Activated naive CD4-positive, alpha-beta T cell treated with anti-CD3 and anti-CD28 coated beads, Interleukin-2, amount 50 U/mL, for 24 hours (primary cell): Measurements from ENCODE around the gene CD2.
"Not testable (repeated sequence)": the region's sequence is repeated elsewhere in the genome, so short reads cannot be mapped to it uniquely, and the experiment has no call there.

ENCODE experiments used
- H3K27ac Mint-ChIP-seq: one replicate; pipeline ENCODE4 v1.8.0; 2021; ENCODE audit warnings: mild to moderate bottlenecking, mixed read lengths
- H3K27me3 Mint-ChIP-seq: one replicate; pipeline ENCODE4 v1.8.0; 2021; ENCODE audit warnings: mixed read lengths
- H3K36me3 Mint-ChIP-seq: one replicate; pipeline ENCODE4 v1.8.0; 2021; ENCODE audit warnings: mixed read lengths
- H3K4me1 Mint-ChIP-seq: one replicate; pipeline ENCODE4 v1.8.0; 2021; ENCODE audit warnings: mixed read lengths
- H3K4me3 Mint-ChIP-seq: one replicate; pipeline ENCODE4 v1.8.0; 2021; ENCODE audit warnings: mild to moderate bottlenecking, mixed read lengths
- H3K9me3 Mint-ChIP-seq: one replicate; pipeline ENCODE4 v1.8.0; 2021; ENCODE audit warnings: mixed read lengths

CD2 gene

DNA sequence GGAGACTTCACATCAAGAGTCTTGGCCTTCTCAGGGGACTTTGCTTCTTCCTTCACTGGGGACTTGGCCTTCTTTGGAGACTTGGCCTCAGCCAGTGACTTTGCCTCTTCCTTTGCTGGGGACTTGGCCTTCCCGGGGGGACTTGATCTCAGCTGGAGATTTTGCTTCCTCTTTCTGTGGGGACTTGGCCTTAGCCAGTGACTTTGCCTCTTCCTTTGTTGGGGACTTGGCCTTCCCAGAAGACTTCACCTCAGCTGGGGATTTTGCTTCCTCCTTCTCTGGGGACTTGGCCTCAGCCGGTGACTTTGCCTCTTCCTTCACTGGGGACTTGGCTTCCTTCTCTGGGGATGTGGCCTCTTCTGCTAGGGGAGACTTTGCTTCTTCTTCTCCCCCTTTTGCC lies 13.5 kb upstream of the CD2 start:
- peaks cover 14% of the 10 kb centered on the region for H3K9me3 Mint-ChIP-seq
- H3K27ac Mint-ChIP-seq, result peak overlapping the region; percentile 99
- peak overlapping the region; percentile 76 for H3K4me3 Mint-ChIP-seq
- H3K27me3 Mint-ChIP-seq, result no peaks in the 10 kb centered on the region
- peaks cover 59% of the 10 kb centered on the region for H3K4me1 Mint-ChIP-seq
- peaks cover 32% of the 10 kb centered on the region for H3K36me3 Mint-ChIP-seq

DNA sequence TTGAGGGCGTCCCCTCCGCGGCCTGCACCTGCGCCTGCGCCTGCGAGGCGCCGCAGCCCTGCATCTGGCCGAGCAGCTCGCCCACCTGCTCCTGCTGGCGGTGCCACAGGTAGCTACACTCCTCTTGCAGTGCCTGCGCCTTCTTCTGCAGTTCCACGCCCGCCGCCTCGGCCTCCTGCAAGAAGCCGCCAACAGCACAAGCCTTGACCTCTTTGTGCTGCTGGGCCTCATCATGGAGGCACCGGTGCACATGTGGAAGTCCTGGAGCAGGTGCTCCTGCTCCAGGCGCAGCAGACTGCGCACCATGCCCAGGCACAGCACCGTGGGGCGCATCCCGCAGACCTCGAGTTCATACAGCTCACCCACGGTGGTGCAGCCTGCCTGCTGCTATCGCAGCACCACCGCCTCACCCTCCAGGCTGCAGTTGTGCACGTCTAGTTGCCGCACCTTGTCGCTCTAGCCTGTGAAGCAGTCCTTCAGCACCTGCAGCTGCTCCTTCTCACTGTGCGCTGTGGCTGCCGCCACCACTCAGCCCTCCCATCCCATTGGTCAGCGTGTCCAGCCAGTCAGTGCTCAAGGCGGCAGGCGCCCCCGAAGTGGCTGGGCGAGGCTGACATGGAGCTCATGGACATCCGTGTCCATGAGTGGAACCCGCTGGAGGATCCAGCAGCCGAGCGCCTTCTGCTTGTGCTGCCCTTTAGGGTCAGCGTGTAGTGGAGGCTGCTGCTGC lies 12.2 kb upstream of the CD2 start:
- peak overlapping the region; percentile 30 for H3K27ac Mint-ChIP-seq
- H3K27me3 Mint-ChIP-seq, result no peaks in the 10 kb centered on the region
- H3K4me3 Mint-ChIP-seq, result no peak overlapping the region
- peaks cover 22% of the 10 kb centered on the region for H3K9me3 Mint-ChIP-seq
- peaks cover 46% of the 10 kb centered on the region for H3K4me1 Mint-ChIP-seq
- peaks cover 38% of the 10 kb centered on the region for H3K36me3 Mint-ChIP-seq

DNA sequence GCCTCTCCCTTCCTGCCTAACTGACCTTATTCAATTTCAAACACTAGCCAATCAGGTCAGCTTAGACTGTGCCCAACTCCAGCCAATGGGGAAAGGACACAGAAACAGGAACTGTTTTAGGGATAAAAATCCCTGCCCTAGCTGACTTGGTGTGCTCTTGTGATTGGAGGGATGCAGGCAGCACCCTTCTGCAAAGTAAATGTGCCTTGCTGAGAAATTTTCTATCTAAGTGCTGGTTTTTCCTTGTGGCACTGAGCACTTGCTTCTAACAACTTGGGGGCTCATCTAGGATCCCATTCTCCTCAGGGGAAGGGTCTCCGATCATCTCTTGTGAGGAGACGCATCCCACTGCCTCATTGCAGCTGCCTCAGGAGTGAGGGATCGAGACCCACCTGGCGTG lies 10.7 kb upstream of the CD2 start:
- Mint-ChIP-seq H3K27me3 (no peaks in the 10 kb centered on the region), H3K9me3 (peaks cover 24% of the 10 kb centered on the region), H3K36me3 (peaks cover 48% of the 10 kb centered on the region), H3K27ac (peak overlapping the region; percentile 89), H3K4me3 (no peak overlapping the region), H3K4me1 (peaks cover 31% of the 10 kb centered on the region)

DNA sequence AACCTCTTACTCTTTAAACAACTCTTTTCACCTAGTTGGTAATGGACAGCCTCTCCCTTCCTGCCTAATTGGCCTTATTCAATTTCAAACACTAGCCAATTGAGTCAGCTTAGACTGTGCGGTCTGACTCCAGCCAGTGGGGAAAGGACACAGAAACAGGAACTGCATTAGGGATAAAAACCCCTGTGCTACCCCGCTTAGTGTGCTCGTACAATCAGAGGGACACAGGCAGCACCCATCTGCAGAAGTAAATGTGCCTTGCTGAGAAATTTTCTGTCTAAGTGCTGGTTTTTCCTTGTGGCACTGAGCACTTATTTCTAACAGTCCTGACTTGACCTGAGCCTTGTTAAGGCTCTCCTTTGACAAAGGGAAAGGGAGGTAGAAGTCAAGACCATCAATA lies 6.0 kb upstream of the CD2 start:
- Mint-ChIP-seq H3K36me3 (peaks cover 42% of the 10 kb centered on the region), H3K27me3 (no peaks in the 10 kb centered on the region), H3K4me3 (no peak overlapping the region), H3K4me1 (peaks cover 31% of the 10 kb centered on the region), H3K9me3 (peaks cover 20% of the 10 kb centered on the region), H3K27ac (peak overlapping the region; percentile 55)

DNA sequence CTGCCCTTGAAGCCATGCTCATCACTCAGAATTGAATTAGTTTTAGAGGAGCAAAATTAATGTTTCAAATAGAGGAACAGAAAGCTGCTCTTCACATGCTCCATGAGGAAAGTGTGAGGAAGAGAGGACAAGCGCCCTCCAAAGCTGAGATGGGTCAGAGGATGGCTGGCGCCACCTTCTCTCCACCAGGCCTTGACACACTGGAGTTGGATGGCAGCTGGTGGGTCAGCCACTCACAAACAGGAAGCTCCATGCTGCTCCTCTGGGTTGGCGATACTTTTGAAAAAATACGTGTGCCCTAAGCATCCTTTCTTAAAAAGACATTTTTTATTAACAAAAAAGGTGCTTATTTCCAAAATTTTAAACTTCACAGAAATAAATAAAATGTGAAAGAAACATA lies 3.1 kb upstream of the CD2 start:
- peak overlapping the region; percentile 95 for H3K27ac Mint-ChIP-seq
- H3K4me3 Mint-ChIP-seq, result peak overlapping the region; percentile 76
- peaks cover 38% of the 10 kb centered on the region for H3K36me3 Mint-ChIP-seq
- peaks cover 11% of the 10 kb centered on the region for H3K9me3 Mint-ChIP-seq
- no peaks in the 10 kb centered on the region for H3K27me3 Mint-ChIP-seq
- peaks cover 37% of the 10 kb centered on the region for H3K4me1 Mint-ChIP-seq

DNA sequence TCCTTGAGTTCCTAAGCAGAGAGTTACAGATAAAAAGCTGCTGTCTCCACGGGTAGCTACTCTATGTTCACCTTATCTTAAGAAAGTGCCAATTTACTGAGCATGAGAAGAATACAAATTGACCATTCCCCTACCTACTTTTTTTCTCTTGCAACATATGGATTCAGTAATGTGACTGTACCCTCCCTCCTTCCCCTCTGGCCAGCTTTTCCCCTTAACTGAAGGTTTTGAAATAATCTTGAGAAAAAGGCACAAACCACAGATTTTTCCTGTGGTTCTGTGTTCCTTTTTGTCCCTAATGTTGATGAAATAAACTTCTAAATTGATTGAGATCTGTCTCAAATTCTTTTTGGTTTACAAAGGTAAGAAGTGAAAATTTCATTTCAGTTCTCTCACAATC lies 2.6 kb upstream of the CD2 start:
- peaks cover 37% of the 10 kb centered on the region for H3K4me1 Mint-ChIP-seq
- H3K9me3 Mint-ChIP-seq, result peaks cover 7% of the 10 kb centered on the region
- peak overlapping the region; percentile 95 for H3K27ac Mint-ChIP-seq
- peak overlapping the region; percentile 76 for H3K4me3 Mint-ChIP-seq
- no peaks in the 10 kb centered on the region for H3K27me3 Mint-ChIP-seq
- H3K36me3 Mint-ChIP-seq, result peaks cover 39% of the 10 kb centered on the region

DNA sequence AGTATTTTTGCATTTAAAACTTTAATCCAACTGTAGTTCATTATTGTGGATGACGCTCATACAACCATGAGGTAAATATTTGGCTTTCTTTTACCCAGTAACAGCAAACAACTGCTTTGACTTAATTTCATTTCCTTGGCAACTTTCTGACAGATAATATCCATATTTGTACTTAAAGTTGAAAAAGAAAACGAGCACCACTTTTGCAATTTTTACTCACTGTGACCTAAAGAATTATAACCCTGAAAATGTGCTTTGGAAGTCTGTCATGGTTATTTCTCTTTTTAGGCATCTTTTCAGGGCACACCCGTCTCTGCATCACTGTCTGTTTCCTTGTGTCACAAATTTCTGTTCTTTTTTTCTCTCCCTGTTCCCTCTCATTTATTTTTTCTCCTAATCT lies 918 bp upstream of the CD2 start:
- H3K27me3 Mint-ChIP-seq, result no peaks in the 10 kb centered on the region
- H3K36me3 Mint-ChIP-seq, result peaks cover 39% of the 10 kb centered on the region
- peaks cover 5% of the 10 kb centered on the region for H3K9me3 Mint-ChIP-seq
- peak overlapping the region; percentile 99 for H3K27ac Mint-ChIP-seq
- peaks cover 37% of the 10 kb centered on the region for H3K4me1 Mint-ChIP-seq
- peak overlapping the region; percentile 100 for H3K4me3 Mint-ChIP-seq

DNA sequence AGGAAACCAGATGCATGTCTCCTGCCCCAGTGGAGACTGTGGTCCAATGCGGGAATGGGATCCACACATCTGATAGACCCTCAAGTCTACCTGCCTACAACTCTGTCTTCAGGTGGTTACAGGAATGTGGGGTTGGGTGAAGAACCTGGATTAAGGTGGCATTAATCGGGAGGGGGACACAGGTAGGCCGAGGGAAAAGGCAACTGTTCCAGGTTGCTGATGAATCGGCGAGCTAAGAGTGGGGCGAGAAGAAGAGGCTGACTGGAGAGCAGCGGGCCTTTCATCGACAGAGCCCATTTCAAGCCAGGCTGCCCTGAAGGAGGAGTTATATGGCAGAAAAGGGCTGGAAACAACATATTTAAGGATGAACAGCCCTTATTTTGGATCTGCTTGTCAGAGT lies 836 bp downstream of the CD2 start:
- H3K36me3 Mint-ChIP-seq, result peaks cover 50% of the 10 kb centered on the region
- no peaks in the 10 kb centered on the region for H3K27me3 Mint-ChIP-seq
- peak overlapping the region; percentile 100 for H3K4me3 Mint-ChIP-seq
- no peaks in the 10 kb centered on the region for H3K9me3 Mint-ChIP-seq
- peak overlapping the region; percentile 99 for H3K27ac Mint-ChIP-seq
- H3K4me1 Mint-ChIP-seq, result peaks cover 42% of the 10 kb centered on the region

DNA sequence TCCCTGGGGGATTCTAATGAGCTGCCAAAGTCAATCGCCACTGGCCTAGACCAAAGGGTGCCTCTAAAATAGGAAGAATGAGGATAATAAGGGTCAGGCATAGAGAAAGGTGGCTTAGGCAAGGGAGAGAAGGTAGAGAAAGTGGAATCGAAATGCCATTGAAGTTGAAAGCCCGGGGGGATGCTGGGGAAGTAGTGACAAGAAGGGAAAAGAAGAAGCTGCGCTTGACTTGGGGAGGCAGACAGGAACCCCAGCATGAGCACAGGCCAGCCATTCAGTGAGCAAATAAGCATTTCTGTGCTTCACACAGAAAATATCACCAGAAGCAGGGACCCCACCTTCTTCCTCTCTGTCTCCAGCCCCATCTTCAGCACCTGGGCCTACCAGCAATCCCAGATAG lies 1.5 kb downstream of the CD2 start:
- no peaks in the 10 kb centered on the region for H3K27me3 Mint-ChIP-seq
- no peaks in the 10 kb centered on the region for H3K9me3 Mint-ChIP-seq
- peak overlapping the region; percentile 100 for H3K4me3 Mint-ChIP-seq
- H3K36me3 Mint-ChIP-seq, result peaks cover 52% of the 10 kb centered on the region
- peaks cover 44% of the 10 kb centered on the region for H3K4me1 Mint-ChIP-seq
- peak overlapping the region; percentile 99 for H3K27ac Mint-ChIP-seq

DNA sequence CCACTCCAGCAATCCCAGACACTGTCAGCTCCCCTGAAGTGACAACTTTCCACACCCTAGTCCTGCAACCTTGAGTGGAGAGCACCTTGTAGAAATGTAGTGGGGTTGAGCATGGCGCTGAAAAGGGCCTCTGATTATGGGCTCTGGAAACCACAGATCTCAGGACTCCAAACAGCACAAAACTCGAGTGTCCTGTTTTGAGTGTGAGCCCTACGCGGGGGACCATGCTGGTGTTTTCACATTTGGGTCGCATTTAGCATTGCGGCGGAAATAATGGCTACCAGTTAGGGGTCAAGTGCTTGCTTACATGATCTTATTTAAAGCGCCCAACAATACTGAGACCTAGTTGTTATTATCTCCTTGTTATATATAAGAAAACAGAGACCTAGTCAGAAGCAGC lies 1.9 kb downstream of the CD2 start:
- Mint-ChIP-seq H3K27ac (peak overlapping the region; percentile 99), H3K4me1 (peaks cover 43% of the 10 kb centered on the region), H3K4me3 (peak overlapping the region; percentile 100), H3K36me3 (peaks cover 53% of the 10 kb centered on the region)
- not testable (repeated sequence) for H3K27me3 Mint-ChIP-seq, H3K9me3 Mint-ChIP-seq

DNA sequence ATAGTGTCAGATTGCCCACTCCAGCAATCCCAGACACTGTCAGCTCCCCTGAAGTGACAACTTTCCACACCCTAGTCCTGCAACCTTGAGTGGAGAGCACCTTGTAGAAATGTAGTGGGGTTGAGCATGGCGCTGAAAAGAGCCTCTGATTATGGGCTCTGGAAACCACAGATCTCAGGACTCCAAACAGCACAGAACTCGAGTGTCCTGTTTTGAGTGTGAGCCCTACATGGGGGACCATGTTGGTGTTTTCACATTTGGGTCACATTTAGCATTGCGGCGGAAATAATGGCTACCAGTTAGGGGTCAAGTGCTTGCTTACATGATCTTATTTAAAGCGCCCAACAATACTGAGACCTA lies 4.2 kb downstream of the CD2 start:
- H3K9me3 Mint-ChIP-seq, H3K27me3 Mint-ChIP-seq: not testable (repeated sequence)
- Mint-ChIP-seq H3K27ac (peak overlapping the region; percentile 99), H3K4me1 (peaks cover 44% of the 10 kb centered on the region), H3K36me3 (peaks cover 75% of the 10 kb centered on the region), H3K4me3 (peak overlapping the region; percentile 100)

DNA sequence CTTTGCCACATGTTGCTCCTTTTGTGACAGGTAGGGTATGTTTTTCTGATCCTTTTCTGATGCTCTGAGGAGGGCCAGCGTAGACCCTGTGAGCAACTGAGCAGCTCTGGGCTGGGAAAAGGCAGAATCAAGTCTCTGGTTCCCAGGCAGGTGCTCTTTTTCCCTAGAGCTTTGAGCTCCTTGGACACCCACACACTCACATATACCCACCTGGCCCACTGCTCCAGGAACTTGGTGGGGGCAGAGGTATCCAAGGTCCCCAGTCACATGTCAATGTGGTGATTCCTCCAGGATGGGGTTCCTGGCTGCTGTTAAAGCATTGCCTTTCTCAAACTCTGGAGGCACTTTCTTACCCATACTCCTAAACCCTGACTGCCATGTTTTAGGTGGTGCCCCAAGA lies 5.4 kb downstream of the CD2 start:
- Mint-ChIP-seq H3K9me3 (no peaks in the 10 kb centered on the region), H3K4me3 (peak overlapping the region; percentile 100), H3K27me3 (no peaks in the 10 kb centered on the region), H3K4me1 (peaks cover 48% of the 10 kb centered on the region), H3K36me3 (peaks cover 77% of the 10 kb centered on the region), H3K27ac (peak overlapping the region; percentile 99)

DNA sequence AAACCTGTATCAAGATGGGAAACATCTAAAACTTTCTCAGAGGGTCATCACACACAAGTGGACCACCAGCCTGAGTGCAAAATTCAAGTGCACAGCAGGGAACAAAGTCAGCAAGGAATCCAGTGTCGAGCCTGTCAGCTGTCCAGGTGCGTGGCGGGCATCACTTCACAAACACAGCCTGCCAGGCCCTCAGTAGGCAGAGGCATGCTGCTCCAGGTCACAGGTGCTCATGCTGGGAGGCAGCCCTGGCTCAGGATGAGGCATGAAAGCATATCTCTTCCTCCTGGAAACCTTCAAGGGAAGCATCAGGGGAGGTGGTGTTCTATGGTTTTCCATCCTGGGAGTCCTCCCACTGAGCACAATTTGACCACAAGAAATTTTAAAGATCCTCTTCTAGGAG lies 6.3 kb downstream of the CD2 start:
- peak overlapping the region; percentile 94 for H3K27ac Mint-ChIP-seq
- peak overlapping the region; percentile 92 for H3K4me3 Mint-ChIP-seq
- peaks cover 77% of the 10 kb centered on the region for H3K36me3 Mint-ChIP-seq
- H3K9me3 Mint-ChIP-seq, result no peaks in the 10 kb centered on the region
- no peaks in the 10 kb centered on the region for H3K27me3 Mint-ChIP-seq
- H3K4me1 Mint-ChIP-seq, result peaks cover 55% of the 10 kb centered on the region

DNA sequence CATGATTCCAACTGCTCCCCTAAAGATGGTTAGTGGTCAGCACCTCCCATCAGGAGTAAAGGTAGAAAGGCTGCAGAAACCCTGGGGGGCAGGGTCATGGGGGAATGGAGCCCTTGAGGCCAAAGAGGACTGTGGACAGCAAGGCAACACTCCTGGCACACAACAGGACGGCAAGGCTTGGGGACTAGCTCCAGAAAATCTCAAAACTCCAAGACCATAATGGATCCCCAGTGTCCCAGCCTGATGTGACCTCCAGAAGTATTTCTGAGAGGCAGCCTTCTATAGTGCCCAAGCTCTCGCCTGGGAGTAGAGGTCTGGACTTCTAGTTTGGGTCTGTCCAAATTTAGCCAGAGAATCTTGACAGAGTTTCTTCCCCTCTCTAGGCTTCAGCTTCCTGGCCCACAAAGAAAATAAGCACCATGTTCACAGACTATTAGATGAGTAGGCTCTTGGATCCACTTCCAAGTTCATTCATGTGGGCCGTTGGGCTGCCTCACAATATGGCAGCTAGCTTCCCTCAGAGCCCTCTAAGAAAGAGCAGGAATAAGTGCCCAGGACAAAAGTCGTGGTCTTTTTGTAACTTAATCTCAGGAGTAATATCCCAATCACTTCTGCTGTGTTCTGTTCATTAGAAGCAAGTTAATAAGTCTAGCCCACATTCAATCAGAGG lies 6.9 kb downstream of the CD2 start:
- Mint-ChIP-seq H3K36me3 (peaks cover 76% of the 10 kb centered on the region), H3K9me3 (no peaks in the 10 kb centered on the region), H3K4me1 (peaks cover 62% of the 10 kb centered on the region), H3K4me3 (peak overlapping the region; percentile 92), H3K27me3 (no peaks in the 10 kb centered on the region), H3K27ac (peak overlapping the region; percentile 100)

DNA sequence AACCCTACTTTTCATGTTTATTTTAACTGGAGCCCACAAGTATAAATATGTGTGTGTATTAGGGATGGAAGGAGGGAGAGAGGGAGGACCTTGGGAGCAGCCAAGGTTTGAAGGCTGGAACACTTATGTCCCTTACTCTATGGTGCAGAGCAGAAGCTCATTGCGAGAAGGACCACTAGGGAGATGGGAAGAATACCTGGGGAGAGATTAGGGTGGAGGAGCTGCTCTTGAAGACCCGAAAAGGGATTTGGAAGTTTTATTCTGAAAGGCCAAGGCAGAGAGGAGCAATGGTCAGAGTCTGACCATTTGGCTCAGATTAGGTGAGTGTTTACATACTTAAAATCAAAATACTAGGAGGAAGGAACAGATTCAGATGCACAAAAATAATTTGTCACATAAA lies 8.1 kb downstream of the CD2 start:
- Mint-ChIP-seq H3K4me3 (peak overlapping the region; percentile 92), H3K4me1 (peaks cover 73% of the 10 kb centered on the region), H3K36me3 (peaks cover 78% of the 10 kb centered on the region), H3K27me3 (no peaks in the 10 kb centered on the region), H3K9me3 (no peaks in the 10 kb centered on the region), H3K27ac (peak overlapping the region; percentile 100)

DNA sequence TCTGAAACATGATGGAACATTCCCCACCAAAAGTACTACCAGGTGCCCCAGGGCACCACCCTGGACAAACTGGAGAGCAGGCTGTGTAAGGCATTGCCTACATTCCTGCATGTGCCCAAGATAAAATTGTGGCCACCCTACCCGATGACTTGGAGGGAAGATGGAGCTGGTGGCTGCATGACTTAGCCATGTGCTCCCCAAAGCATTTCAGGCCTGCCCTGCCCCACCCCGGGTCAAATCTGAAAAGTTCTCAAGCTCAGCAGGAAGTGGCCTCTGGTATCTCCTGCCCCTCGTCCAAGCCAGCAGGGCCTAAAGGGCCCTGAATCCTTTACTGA lies 8.5 kb downstream of the CD2 start:
- Mint-ChIP-seq H3K27ac (peak overlapping the region; percentile 100), H3K27me3 (no peaks in the 10 kb centered on the region), H3K4me1 (peaks cover 78% of the 10 kb centered on the region), H3K36me3 (peaks cover 76% of the 10 kb centered on the region), H3K4me3 (peak overlapping the region; percentile 92), H3K9me3 (no peaks in the 10 kb centered on the region)
